HepG2 (cell line): ENCODE measurements around the gene PACRGL. TPM values are rescaled to one million over a fixed set of nuclear protein-coding genes. Genes with fewer than 3 reads are reported as not detected.

Source experiments
- AHR ChIP-seq: IDR thresholded peaks from 2 replicates; pipeline ENCODE4 v1.6.1; 2018; ENCODE audit warnings: missing genetic modification reagents, missing compliant biosample characterization
- CENPT ChIP-seq: sonication (generic); formaldehyde crosslinking; IDR thresholded peaks from 2 replicates; pipeline ENCODE4 v1.8.0; 2022; ENCODE audit warnings: low read depth, mild to moderate bottlenecking, moderate library complexity, missing genetic modification reagents
- FOXK1 ChIP-seq: sonication (generic); formaldehyde crosslinking; IDR thresholded peaks from 2 replicates; pipeline ENCODE4 v1.4.0; 2020; ENCODE audit warnings: low read depth, missing genetic modification reagents, borderline replicate concordance
- TEAD3 ChIP-seq: optimal IDR thresholded peaks from 2 replicates; pipeline ENCODE3; 2016; ENCODE audit warnings: borderline replicate concordance
- ZKSCAN5 ChIP-seq: sonication (generic); formaldehyde crosslinking; IDR thresholded peaks from 2 replicates; pipeline ENCODE4 v1.5.1; 2020; ENCODE audit warnings: mild to moderate bottlenecking, missing genetic modification reagents
- ZMAT3 ChIP-seq: sonication (generic); formaldehyde crosslinking; conservative IDR thresholded peaks from 2 replicates; pipeline ENCODE4 v1.7.0; 2021; ENCODE audit warnings: missing genetic modification reagents
- ZNF350 ChIP-seq: sonication (generic); formaldehyde crosslinking; IDR thresholded peaks from 2 replicates; pipeline ENCODE4 v1.4.0; 2020; ENCODE audit warnings: mild to moderate bottlenecking, low read depth, missing genetic modification reagents, borderline replicate concordance
- ZNF451 ChIP-seq: sonication (generic); formaldehyde crosslinking; IDR thresholded peaks from 2 replicates; pipeline ENCODE4 v1.5.0; 2020; ENCODE audit warnings: mild to moderate bottlenecking, missing genetic modification reagents
- ZNF749 ChIP-seq: sonication (generic); formaldehyde crosslinking; IDR thresholded peaks from 2 replicates; pipeline ENCODE4 v1.8.0; 2022; ENCODE audit warnings: mild to moderate bottlenecking, missing genetic modification reagents, moderate library complexity, borderline replicate concordance
- ZNF879 ChIP-seq: sonication (generic); formaldehyde crosslinking; IDR thresholded peaks from 2 replicates; pipeline ENCODE4 v1.8.1; 2023; ENCODE audit warnings: missing genetic modification reagents
- ZNF891 ChIP-seq: sonication (generic); formaldehyde crosslinking; IDR thresholded peaks from 2 replicates; pipeline ENCODE4 v1.5.0; 2020; ENCODE audit warnings: mild to moderate bottlenecking, missing genetic modification reagents
- ZSCAN21 ChIP-seq: sonication (generic); formaldehyde crosslinking; IDR thresholded peaks from 2 replicates; pipeline ENCODE4 v1.8.0; 2022; ENCODE audit warnings: mild to moderate bottlenecking, missing genetic modification reagents, moderate library complexity, borderline replicate concordance
- polyA plus RNA-seq, 8 experiments: library from polyadenylated mRNA; depleted of rRNA in 3 of 8; stranded (reverse) in 7 of 8; unstranded in 1 of 8; fragments of >200 nt; fragmentation: Illumina TruSeq in 4 of 8; extraction: Trizol in 4 of 8; gene quantifications; 2 replicates each; pipeline versions ENCODE4 v1.2.1 to v1.2.3, GENCODE V29; 2011 to 2016; ENCODE audit warnings: low read depth in 4 of 8, missing spikeins in 1 of 8, mixed read lengths in 1 of 8; ENCODE audit not compliant: insufficient read depth in 1 of 8
- total RNA-seq, 5 experiments: library from RNA; depleted of rRNA; stranded (reverse); fragments of >200 nt; fragmentation: Illumina TruSeq; extraction: Trizol; gene quantifications; 2 replicates each; pipeline ENCODE4 v1.2.3, GENCODE V29; 2016; ENCODE audit warnings: low read depth in 1 of 5
- TF ChIP-seq, protein P1 (sequence below): sonication (generic); formaldehyde crosslinking; IDR thresholded peaks from 2 replicates; pipeline ENCODE4 v1.9.0; 2021; ENCODE audit warnings: mild to moderate bottlenecking, missing genetic modification reagents
- TF ChIP-seq, protein P2 (sequence below): sonication (generic); formaldehyde crosslinking; conservative IDR thresholded peaks from 2 replicates; pipeline ENCODE4 v1.4.0; 2020; ENCODE audit warnings: missing genetic modification reagents
- TF ChIP-seq, protein P3 (sequence below): sonication (generic); formaldehyde crosslinking; IDR thresholded peaks from 2 replicates; pipeline ENCODE4 v1.4.0; 2020; ENCODE audit warnings: missing genetic modification reagents, borderline replicate concordance
- TF ChIP-seq, protein P4 (sequence below): sonication (generic); formaldehyde crosslinking; IDR thresholded peaks from 2 replicates; pipeline ENCODE4 v1.5.0; 2020; ENCODE audit warnings: missing genetic modification reagents

Gene PACRGL
- total and polyA plus RNA-seq, 2 of the 13 experiments (the other 11 are each of a cell fraction or from before 2014, with no cell fraction given) = 5.8 to 15.1 TPM

DNA sequence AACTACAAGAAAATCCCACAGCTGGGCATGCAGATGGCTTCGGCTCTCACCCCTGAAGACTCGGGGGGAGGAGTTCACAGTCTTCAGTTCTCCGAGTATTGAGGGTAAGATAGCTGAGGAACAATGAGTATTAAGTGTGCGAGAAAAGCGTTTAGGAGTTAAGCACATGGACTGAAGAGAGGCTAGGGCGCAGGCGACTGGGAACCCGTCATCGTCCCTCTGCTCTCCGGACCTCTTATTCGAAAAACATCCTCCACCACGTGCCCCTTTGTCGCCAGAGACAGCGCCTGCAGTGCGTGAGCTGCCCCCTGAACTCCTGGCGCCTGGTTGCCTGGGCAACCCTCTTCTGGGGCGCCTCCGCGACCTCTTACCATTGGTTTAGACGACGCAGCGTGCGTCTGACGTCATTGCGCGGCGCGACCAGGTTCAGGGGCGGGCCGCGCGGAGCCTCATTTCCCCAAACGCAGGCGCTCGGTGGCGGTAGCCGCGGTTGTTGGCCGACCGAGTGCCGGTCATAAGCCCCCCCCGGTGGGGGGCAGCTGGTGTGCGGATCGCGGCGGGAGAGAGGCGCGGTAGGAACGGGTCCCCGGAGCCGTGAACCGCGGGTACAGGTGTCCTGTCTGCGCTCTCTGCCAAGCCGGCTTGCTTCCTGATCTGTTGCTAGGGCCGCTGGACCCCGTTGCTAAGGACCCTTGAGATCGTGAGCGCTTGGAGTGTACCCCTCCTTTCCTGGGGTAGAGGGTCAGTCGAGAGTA, at the start of gene PACRGL (continued):
- no peak for TF ChIP-seq ZNF451 (CRISPR knock-in tag)
- TF ChIP-seq CENPT (CRISPR knock-in tag) = no peak
- no peak for TF ChIP-seq ZNF891 (CRISPR knock-in tag)
- TF ChIP-seq ZKSCAN5 (CRISPR knock-in tag) = no peak
- peak; percentile 46; the same call in 1 of the 2 replicates for TF ChIP-seq ZNF879 (CRISPR knock-in tag)
- TF ChIP-seq ZNF350 = peak; percentile 71
- peak; percentile 78; the same call in 1 of the 2 replicates for TF ChIP-seq FOXK1 (CRISPR knock-in tag)
- peak; percentile 20 for TF ChIP-seq TEAD3 (CRISPR knock-in tag)
- TF ChIP-seq ZNF749 (CRISPR knock-in tag) = 0 out of 2 replicates have a peak, but pooled peaks have one; percentile 20
- TF ChIP-seq, protein P1, sequence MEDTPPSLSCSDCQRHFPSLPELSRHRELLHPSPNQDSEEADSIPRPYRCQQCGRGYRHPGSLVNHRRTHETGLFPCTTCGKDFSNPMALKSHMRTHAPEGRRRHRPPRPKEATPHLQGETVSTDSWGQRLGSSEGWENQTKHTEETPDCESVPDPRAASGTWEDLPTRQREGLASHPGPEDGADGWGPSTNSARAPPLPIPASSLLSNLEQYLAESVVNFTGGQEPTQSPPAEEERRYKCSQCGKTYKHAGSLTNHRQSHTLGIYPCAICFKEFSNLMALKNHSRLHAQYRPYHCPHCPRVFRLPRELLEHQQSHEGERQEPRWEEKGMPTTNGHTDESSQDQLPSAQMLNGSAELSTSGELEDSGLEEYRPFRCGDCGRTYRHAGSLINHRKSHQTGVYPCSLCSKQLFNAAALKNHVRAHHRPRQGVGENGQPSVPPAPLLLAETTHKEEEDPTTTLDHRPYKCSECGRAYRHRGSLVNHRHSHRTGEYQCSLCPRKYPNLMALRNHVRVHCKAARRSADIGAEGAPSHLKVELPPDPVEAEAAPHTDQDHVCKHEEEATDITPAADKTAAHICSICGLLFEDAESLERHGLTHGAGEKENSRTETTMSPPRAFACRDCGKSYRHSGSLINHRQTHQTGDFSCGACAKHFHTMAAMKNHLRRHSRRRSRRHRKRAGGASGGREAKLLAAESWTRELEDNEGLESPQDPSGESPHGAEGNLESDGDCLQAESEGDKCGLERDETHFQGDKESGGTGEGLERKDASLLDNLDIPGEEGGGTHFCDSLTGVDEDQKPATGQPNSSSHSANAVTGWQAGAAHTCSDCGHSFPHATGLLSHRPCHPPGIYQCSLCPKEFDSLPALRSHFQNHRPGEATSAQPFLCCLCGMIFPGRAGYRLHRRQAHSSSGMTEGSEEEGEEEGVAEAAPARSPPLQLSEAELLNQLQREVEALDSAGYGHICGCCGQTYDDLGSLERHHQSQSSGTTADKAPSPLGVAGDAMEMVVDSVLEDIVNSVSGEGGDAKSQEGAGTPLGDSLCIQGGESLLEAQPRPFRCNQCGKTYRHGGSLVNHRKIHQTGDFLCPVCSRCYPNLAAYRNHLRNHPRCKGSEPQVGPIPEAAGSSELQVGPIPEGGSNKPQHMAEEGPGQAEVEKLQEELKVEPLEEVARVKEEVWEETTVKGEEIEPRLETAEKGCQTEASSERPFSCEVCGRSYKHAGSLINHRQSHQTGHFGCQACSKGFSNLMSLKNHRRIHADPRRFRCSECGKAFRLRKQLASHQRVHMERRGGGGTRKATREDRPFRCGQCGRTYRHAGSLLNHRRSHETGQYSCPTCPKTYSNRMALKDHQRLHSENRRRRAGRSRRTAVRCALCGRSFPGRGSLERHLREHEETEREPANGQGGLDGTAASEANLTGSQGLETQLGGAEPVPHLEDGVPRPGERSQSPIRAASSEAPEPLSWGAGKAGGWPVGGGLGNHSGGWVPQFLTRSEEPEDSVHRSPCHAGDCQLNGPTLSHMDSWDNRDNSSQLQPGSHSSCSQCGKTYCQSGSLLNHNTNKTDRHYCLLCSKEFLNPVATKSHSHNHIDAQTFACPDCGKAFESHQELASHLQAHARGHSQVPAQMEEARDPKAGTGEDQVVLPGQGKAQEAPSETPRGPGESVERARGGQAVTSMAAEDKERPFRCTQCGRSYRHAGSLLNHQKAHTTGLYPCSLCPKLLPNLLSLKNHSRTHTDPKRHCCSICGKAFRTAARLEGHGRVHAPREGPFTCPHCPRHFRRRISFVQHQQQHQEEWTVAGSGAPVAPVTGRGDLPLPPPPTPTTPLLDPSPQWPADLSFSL (CRISPR knock-in tag) = no peak
- TF ChIP-seq ZMAT3 (CRISPR knock-in tag) = no peak
- no peak for TF ChIP-seq AHR
- TF ChIP-seq ZSCAN21 (CRISPR knock-in tag) = no peak; the same call in 1 of the 2 replicates
- TF ChIP-seq, protein P2, sequence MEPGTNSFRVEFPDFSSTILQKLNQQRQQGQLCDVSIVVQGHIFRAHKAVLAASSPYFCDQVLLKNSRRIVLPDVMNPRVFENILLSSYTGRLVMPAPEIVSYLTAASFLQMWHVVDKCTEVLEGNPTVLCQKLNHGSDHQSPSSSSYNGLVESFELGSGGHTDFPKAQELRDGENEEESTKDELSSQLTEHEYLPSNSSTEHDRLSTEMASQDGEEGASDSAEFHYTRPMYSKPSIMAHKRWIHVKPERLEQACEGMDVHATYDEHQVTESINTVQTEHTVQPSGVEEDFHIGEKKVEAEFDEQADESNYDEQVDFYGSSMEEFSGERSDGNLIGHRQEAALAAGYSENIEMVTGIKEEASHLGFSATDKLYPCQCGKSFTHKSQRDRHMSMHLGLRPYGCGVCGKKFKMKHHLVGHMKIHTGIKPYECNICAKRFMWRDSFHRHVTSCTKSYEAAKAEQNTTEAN = no peak
- TF ChIP-seq, protein P3, sequence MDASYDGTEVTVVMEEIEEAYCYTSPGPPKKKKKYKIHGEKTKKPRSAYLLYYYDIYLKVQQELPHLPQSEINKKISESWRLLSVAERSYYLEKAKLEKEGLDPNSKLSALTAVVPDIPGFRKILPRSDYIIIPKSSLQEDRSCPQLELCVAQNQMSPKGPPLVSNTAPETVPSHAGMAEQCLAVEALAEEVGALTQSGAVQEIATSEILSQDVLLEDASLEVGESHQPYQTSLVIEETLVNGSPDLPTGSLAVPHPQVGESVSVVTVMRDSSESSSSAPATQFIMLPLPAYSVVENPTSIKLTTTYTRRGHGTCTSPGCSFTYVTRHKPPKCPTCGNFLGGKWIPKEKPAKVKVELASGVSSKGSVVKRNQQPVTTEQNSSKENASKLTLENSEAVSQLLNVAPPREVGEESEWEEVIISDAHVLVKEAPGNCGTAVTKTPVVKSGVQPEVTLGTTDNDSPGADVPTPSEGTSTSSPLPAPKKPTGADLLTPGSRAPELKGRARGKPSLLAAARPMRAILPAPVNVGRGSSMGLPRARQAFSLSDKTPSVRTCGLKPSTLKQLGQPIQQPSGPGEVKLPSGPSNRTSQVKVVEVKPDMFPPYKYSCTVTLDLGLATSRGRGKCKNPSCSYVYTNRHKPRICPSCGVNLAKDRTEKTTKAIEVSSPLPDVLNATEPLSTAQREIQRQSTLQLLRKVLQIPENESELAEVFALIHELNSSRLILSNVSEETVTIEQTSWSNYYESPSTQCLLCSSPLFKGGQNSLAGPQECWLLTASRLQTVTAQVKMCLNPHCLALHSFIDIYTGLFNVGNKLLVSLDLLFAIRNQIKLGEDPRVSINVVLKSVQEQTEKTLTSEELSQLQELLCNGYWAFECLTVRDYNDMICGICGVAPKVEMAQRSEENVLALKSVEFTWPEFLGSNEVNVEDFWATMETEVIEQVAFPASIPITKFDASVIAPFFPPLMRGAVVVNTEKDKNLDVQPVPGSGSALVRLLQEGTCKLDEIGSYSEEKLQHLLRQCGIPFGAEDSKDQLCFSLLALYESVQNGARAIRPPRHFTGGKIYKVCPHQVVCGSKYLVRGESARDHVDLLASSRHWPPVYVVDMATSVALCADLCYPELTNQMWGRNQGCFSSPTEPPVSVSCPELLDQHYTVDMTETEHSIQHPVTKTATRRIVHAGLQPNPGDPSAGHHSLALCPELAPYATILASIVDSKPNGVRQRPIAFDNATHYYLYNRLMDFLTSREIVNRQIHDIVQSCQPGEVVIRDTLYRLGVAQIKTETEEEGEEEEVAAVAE (CRISPR knock-in tag) = peak; percentile 81; the same call in 1 of the 2 replicates
- TF ChIP-seq, protein P4, sequence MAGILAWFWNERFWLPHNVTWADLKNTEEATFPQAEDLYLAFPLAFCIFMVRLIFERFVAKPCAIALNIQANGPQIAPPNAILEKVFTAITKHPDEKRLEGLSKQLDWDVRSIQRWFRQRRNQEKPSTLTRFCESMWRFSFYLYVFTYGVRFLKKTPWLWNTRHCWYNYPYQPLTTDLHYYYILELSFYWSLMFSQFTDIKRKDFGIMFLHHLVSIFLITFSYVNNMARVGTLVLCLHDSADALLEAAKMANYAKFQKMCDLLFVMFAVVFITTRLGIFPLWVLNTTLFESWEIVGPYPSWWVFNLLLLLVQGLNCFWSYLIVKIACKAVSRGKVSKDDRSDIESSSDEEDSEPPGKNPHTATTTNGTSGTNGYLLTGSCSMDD = no peak
